ENCODE measurements around the gene BCR.

DNA sequence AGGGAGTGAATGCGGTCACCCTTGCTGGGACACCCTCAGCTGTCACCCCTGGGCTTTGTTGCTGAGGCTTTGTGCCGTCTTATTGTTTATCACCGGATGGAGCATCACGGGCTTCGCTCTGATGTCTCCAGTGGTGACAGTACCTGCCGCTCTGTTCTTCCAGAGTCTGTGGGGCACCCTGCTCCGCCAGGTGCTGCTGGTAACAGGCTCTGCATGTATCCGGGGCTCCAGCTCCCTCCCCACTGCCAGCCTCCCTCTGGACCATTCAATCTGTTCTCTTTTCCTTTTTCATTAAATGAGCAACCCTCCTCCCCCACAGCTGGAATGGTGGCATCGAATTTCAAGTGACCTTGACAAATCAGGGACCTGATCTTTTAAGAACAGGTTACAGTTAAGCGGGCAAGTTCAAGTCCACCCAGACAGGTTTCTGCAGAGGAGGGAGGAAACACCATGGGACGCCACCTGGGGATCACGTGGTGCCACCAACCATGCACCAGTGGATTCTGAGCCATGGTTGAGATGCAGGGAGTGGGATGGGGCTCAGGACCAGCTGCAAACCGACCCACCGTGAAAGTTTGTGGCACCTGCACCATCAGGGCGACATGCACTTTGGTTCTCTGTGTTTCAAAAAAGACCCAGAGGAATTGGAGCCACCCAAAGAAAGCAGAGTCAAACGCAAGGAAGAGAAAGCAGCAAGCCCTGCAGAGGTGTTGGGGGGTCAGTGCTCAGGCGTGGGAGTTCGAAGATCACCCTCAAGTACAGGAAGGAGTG lies 89.3 kb downstream of the BCR start:
- TF ChIP-seq POLR2A (IDR thresholded peaks at IDR 0.05), result no peak
- peak; percentile 54 to 82 (median 76) for TF ChIP-seq POLR2AphosphoS5 (IDR thresholded peaks at IDR 0.05)
